ENCODE measurements around the gene DCUN1D2.

The DCUN1D2 gene

DNA sequence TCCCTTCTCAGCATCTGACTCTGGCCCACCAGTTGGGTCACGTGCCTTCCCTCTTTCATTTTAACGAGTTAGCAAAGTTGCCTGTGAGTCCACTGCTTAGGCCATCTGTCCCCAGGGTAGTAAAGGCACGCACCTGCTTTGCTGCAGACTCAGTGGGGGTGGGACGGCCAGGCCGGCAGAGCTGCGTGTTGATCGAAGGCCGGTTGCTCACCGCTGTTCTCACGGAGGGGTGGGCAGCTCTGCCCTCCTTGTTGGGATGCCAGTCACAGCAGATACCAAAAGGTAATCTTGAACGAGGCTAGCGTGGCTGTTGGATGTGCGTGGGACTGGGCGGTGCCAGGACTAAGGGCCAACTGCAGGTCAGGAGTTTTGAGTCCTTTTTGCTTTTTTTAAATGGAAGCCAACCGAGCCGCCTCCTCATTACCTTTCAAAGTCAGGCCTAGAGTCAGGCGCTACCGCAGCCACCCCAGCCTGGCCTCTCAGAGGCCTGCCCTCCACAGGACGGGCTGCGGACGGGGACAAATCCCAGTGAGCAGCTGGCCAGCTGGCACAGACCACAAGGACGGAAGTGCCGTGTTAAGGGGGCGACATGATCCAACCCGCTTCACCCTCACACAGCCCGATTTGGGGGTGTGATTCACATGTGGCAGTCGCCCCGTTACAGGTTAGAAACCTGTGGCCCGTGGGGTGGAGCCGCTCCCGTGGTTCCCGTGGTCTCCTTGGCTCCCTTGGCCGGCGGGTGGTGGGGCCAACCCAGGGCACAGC lies 57.8 kb downstream of the DCUN1D2 start:
- Histone ChIP-seq H3K79me2 (ENCODE audit: control insufficient read depth, low read length) (no peaks in the 10 kb centered on the region), H3K9me3 (ENCODE audit: control insufficient read depth, insufficient read depth, low read length) (no peaks in the 10 kb centered on the region), H3K4me3 (ENCODE audit: low read length) (peak overlapping the region; percentile 31; the same call in 1 of the 2 replicates), H3K27me3 (ENCODE audit: control insufficient read depth, low read length) (no peaks in the 10 kb centered on the region), H3K4me1 (ENCODE audit: control insufficient read depth, low read length) (peaks cover 31% of the 10 kb centered on the region), H3K36me3 (ENCODE audit: control insufficient read depth, low read length) (no peaks in the 10 kb centered on the region), H4K20me1 (ENCODE audit: control insufficient read depth, insufficient read depth, low read depth, low read length) (no peaks in the 10 kb centered on the region), H3F3A (ENCODE audit: control insufficient read depth, insufficient read depth) (no peaks in the 10 kb centered on the region), H3K9me2 (replicated peaks; ENCODE audit: control insufficient read depth, low read length) (no peaks in the 10 kb centered on the region), H3K27ac (ENCODE audit: low read depth, low read length) (peak overlapping the region; percentile 55), H3K4me2 (ENCODE audit: low read length) (peak overlapping the region; percentile 60)
- no peak for TF ChIP-seq EZH2phosphoT487 (IDR thresholded peaks at IDR 0.05; ENCODE audit: borderline replicate concordance, low read length)
- TF ChIP-seq, protein P1, sequence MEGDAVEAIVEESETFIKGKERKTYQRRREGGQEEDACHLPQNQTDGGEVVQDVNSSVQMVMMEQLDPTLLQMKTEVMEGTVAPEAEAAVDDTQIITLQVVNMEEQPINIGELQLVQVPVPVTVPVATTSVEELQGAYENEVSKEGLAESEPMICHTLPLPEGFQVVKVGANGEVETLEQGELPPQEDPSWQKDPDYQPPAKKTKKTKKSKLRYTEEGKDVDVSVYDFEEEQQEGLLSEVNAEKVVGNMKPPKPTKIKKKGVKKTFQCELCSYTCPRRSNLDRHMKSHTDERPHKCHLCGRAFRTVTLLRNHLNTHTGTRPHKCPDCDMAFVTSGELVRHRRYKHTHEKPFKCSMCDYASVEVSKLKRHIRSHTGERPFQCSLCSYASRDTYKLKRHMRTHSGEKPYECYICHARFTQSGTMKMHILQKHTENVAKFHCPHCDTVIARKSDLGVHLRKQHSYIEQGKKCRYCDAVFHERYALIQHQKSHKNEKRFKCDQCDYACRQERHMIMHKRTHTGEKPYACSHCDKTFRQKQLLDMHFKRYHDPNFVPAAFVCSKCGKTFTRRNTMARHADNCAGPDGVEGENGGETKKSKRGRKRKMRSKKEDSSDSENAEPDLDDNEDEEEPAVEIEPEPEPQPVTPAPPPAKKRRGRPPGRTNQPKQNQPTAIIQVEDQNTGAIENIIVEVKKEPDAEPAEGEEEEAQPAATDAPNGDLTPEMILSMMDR (IDR thresholded peaks at IDR 0.05; ENCODE audit: low read depth, low read length, poor library complexity, severe bottlenecking) = no peak

DNA sequence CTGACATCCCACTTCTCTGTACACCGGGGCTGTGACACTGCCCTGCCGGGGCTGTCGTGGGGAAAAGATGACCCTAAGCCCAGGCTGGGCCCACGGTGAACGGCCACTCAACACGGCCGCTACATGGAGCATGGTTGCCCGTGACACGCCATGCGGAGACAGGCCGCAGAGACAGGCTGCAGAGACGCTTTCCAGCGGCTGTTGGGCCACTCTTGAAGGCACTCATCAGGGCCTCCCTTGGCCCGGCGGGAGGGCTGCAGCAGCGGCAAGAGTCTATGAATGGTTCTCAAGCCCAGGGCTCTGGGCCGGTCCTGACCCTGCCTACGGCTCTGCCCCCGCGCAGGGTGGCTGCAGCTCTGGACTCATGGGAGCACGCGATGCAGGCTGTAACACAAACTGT lies 59.3 kb downstream of the DCUN1D2 start:
- H3K4me2 ChIP-seq (ENCODE audit: low read length) = no peak overlapping the region
- H3K27ac ChIP-seq (ENCODE audit: low read depth, low read length) = no peak overlapping the region
- TF ChIP-seq, protein P1 (IDR thresholded peaks at IDR 0.05; ENCODE audit: low read depth, low read length, poor library complexity, severe bottlenecking) = no peak
- TF ChIP-seq EZH2phosphoT487 (IDR thresholded peaks at IDR 0.05; ENCODE audit: borderline replicate concordance, low read length) = no peak
- no peaks in the 10 kb centered on the region for H3K27me3 ChIP-seq (ENCODE audit: control insufficient read depth, low read length)
- no peaks in the 10 kb centered on the region for H3K36me3 ChIP-seq (ENCODE audit: control insufficient read depth, low read length)
- peaks cover 27% of the 10 kb centered on the region for H3K4me1 ChIP-seq (ENCODE audit: control insufficient read depth, low read length)
- H3K79me2 ChIP-seq (ENCODE audit: control insufficient read depth, low read length) = no peaks in the 10 kb centered on the region
- H3K4me3 ChIP-seq (ENCODE audit: low read length) = no peak overlapping the region
- no peaks in the 10 kb centered on the region for H4K20me1 ChIP-seq (ENCODE audit: control insufficient read depth, insufficient read depth, low read depth, low read length)
- H3K9me2 ChIP-seq (replicated peaks; ENCODE audit: control insufficient read depth, low read length) = no peaks in the 10 kb centered on the region
- no peaks in the 10 kb centered on the region for H3K9me3 ChIP-seq (ENCODE audit: control insufficient read depth, insufficient read depth, low read length)
- no peaks in the 10 kb centered on the region for H3F3A ChIP-seq (ENCODE audit: control insufficient read depth, insufficient read depth)

DNA sequence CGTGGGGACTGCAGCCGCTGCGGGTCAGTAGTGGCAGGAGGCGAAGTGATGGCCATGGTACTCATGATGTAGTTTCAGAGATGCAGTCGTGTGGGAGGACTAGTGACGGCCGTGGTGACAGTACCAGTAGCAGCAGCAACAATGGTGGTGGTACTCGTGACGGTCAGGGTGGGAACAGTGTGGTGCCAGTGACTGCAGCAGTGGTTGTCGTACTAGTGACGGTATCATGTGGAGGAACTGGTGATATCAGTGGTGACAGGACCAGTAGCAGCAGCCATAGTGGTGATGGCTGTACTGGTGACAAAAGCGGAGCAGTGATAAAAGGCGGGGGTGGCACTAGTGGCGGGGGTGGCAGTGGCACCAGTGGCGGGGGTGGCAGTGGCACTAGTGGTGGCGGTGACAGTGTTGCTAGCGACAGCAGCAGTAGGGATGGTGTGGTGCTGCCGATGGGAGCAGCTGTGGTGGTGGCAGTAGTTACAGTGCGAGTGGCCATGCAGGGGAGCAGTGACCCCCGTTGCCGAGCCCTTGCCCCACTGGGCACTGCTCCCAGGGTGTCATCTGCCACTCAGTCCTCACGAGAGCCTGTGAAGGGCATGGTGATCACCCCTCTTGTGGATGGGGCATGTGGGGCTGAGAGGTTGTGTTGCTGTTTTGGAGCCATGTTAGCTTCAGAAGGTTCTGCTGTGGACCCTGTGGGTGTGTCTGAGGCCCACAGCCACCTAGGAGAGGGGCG lies 60.0 kb downstream of the DCUN1D2 start:
- Histone ChIP-seq H3K27me3 (ENCODE audit: control insufficient read depth, low read length) (no peaks in the 10 kb centered on the region), H3K4me2 (ENCODE audit: low read length) (no peak overlapping the region), H3F3A (ENCODE audit: control insufficient read depth, insufficient read depth) (no peaks in the 10 kb centered on the region), H3K27ac (ENCODE audit: low read depth, low read length) (no peak overlapping the region), H4K20me1 (ENCODE audit: control insufficient read depth, insufficient read depth, low read depth, low read length) (no peaks in the 10 kb centered on the region), H3K4me3 (ENCODE audit: low read length) (no peak overlapping the region), H3K79me2 (ENCODE audit: control insufficient read depth, low read length) (no peaks in the 10 kb centered on the region), H3K9me2 (replicated peaks; ENCODE audit: control insufficient read depth, low read length) (no peaks in the 10 kb centered on the region), H3K36me3 (ENCODE audit: control insufficient read depth, low read length) (no peaks in the 10 kb centered on the region), H3K9me3 (ENCODE audit: control insufficient read depth, insufficient read depth, low read length) (no peaks in the 10 kb centered on the region), H3K4me1 (ENCODE audit: control insufficient read depth, low read length) (peaks cover 27% of the 10 kb centered on the region)
- no peak for TF ChIP-seq EZH2phosphoT487 (IDR thresholded peaks at IDR 0.05; ENCODE audit: borderline replicate concordance, low read length)
- TF ChIP-seq, protein P1 (IDR thresholded peaks at IDR 0.05; ENCODE audit: low read depth, low read length, poor library complexity, severe bottlenecking) = no peak
